Spleen (tissue), 7 donors: ENCODE data around the gene DNAAF2.

Experiments
- POLR2A ChIP-seq, 3 donors: fragments of 450-650 bp; IDR thresholded peaks; one replicate each; pipeline ENCODE4 v1.5.1; 2017; ENCODE audit warnings: antibody characterized with exemption in 3 of 3, mild to moderate bottlenecking in 1 of 3
- TF ChIP-seq, protein P1 (sequence below), 11 experiments: fragments of 200-600 bp in 7 of 11; fragments of 450-650 bp in 4 of 11; sonication (generic) in 4 of 11; IDR thresholded peaks in 8 of 11; conservative IDR thresholded peaks in 3 of 11; 1 replicate in 7 of 11; 2 replicates in 4 of 11; pipeline versions ENCODE4 v1.4.0 to v1.8.0; 2016 to 2021; ENCODE audit warnings: antibody characterized with exemption in 11 of 11, inconsistent platforms in 4 of 11, mild to moderate bottlenecking in 1 of 11
- donor health status: DM: no; HTN: no; CAD: no; lungs with moderate emphysema.
- donor health status: DM: no; HTN: no; CAD: no.
- donor health status: DM: no; HTN: no; CAD: no.

DNA sequence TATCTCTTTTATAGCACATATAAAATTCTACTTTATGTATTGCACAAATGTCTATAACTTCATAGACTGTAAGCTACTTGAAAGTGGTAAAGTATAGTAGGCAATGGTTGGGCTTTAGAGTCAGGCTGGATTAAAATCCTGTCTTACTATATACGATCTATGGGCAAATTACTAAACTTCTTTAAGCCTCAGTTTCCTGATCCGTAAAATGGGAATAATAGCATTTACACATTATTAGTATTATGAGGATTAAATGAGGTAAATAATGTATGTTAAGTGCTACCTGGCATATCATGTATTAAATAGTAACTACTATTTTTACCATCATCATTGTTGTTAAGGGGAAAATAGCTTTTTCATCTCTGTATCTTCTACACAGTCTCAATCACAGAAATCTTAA lies 38.5 kb upstream of the DNAAF2 start:
- TF ChIP-seq, protein P1, sequence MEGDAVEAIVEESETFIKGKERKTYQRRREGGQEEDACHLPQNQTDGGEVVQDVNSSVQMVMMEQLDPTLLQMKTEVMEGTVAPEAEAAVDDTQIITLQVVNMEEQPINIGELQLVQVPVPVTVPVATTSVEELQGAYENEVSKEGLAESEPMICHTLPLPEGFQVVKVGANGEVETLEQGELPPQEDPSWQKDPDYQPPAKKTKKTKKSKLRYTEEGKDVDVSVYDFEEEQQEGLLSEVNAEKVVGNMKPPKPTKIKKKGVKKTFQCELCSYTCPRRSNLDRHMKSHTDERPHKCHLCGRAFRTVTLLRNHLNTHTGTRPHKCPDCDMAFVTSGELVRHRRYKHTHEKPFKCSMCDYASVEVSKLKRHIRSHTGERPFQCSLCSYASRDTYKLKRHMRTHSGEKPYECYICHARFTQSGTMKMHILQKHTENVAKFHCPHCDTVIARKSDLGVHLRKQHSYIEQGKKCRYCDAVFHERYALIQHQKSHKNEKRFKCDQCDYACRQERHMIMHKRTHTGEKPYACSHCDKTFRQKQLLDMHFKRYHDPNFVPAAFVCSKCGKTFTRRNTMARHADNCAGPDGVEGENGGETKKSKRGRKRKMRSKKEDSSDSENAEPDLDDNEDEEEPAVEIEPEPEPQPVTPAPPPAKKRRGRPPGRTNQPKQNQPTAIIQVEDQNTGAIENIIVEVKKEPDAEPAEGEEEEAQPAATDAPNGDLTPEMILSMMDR (IDR thresholded peaks at IDR 0.05 in 8 of 11, conservative IDR thresholded peaks at IDR 0.05 in 3 of 11): no peak
- TF ChIP-seq POLR2A (IDR thresholded peaks at IDR 0.05): no peak
